Epithelial cell of prostate (primary cell): ENCODE results near the gene MATCAP1.

Experiments used
- DNase-seq: peaks from one replicate; pipeline ENCODE4 v3.0.0-alpha.2; 2011; ENCODE audit warnings: low read depth, low spot score
- H3K27ac ChIP-seq: fragments of 450-650 bp; 2 replicates; pipeline ENCODE4 v1.5.1; 2017; ENCODE audit warnings: mild to moderate bottlenecking

Gene MATCAP1

GRCh38 chr16:67191995-67192681 lies 8.4 kb upstream of the MATCAP1 start, which contains the start of gene E2F4:
TSS of gene E2F4 (plus strand) at chr16:67192155. CDS start at chr16:67192228, 73 bp downstream.
- DNase-seq = peak; percentile 75
- H3K27ac ChIP-seq = peak within 1 kb of the TSS; percentile 56

- H3K27ac ChIP-seq = no peak overlapping the region
- no peak for DNase-seq
These were observed 7.7 kb upstream of the MATCAP1 start for GRCh38 chr16:67191411-67191994.

- no peak overlapping the region for H3K27ac ChIP-seq
- no peak for DNase-seq
These were observed 7.0 kb upstream of the MATCAP1 start for GRCh38 chr16:67190448-67191399.

- no peak for DNase-seq
- no peak within 1 kb of the TSS for H3K27ac ChIP-seq
These were observed 6.3 kb upstream of the MATCAP1 start, which contains the start of gene EXOC3L1 for GRCh38 chr16:67190041-67190440. TSS of gene EXOC3L1 (minus strand) at chr16:67190136. CDS start at chr16:67189676, 460 bp downstream.

GRCh38 chr16:67188798-67189197 lies 5.0 kb upstream of the MATCAP1 start:
- no peak overlapping the region for H3K27ac ChIP-seq
- no peak for DNase-seq

- no peak overlapping the region for H3K27ac ChIP-seq
- no peak for DNase-seq
These were observed 4.6 kb upstream of the MATCAP1 start for GRCh38 chr16:67188323-67188722.

- DNase-seq = no peak
- no peak overlapping the region for H3K27ac ChIP-seq
These were observed 3.6 kb upstream of the MATCAP1 start for GRCh38 chr16:67187175-67187890.

- no peak overlapping the region for H3K27ac ChIP-seq
- DNase-seq = no peak
These were observed 2.8 kb upstream of the MATCAP1 start for GRCh38 chr16:67186550-67186950.

GRCh38 chr16:67185651-67186134 lies 1.9 kb upstream of the MATCAP1 start:
- no peak for DNase-seq
- H3K27ac ChIP-seq = no peak overlapping the region

- H3K27ac ChIP-seq = no peak overlapping the region
- DNase-seq = no peak
These were observed 1.4 kb upstream of the MATCAP1 start for GRCh38 chr16:67184995-67185650.

- DNase-seq = no peak
- peak overlapping the region; percentile 90 for H3K27ac ChIP-seq
These were observed 761 bp upstream of the MATCAP1 start for GRCh38 chr16:67184453-67184994.

GRCh38 chr16:67183284-67183626 lies 508 bp downstream of the MATCAP1 start:
- no peak for DNase-seq
- H3K27ac ChIP-seq = peak overlapping the region; percentile 90

GRCh38 chr16:67182288-67182687 lies 1.5 kb downstream of the MATCAP1 start:
- no peak for DNase-seq

GRCh38 chr16:67181346-67181745 lies 2.4 kb downstream of the MATCAP1 start:
- no peak for DNase-seq
- no peak overlapping the region for H3K27ac ChIP-seq

More at GRCh38 chr16:67182288-67182687, 1.5 kb downstream of the MATCAP1 start:
- no peak overlapping the region for H3K27ac ChIP-seq

GRCh38 chr16:67180166-67180565 lies 3.6 kb downstream of the MATCAP1 start:
- DNase-seq = no peak
- no peak overlapping the region for H3K27ac ChIP-seq

- DNase-seq = no peak
- peak overlapping the region; percentile 43 for H3K27ac ChIP-seq
These were observed 4.2 kb downstream of the MATCAP1 start for GRCh38 chr16:67179421-67180080.

GRCh38 chr16:67177743-67178699 lies 5.7 kb downstream of the MATCAP1 start:
- peak overlapping the region; percentile 43 for H3K27ac ChIP-seq
- DNase-seq = peak; percentile 89

GRCh38 chr16:67176662-67177061 lies 7.1 kb downstream of the MATCAP1 start:
- no peak overlapping the region for H3K27ac ChIP-seq
- DNase-seq = no peak
